GM06990 (cell line): ENCODE data around the gene NUDCD3.

Source experiments
- DNase-seq: peaks from one replicate; pipeline ENCODE4 v3.0.0-alpha.2; 2011; ENCODE audit not compliant: insufficient read length; ENCODE audit errors: extremely low read depth
- H3K27me3 ChIP-seq: replicated peaks from 2 replicates; pipeline ENCODE4 v1.6.0; 2011; ENCODE audit warnings: low read length; ENCODE audit not compliant: control insufficient read depth, insufficient read depth
- H3K36me3 ChIP-seq: 2 replicates; pipeline ENCODE4 v1.5.1; 2011; ENCODE audit warnings: low read length; ENCODE audit not compliant: control insufficient read depth, insufficient read depth
- H3K4me3 ChIP-seq: replicated peaks from 2 replicates; pipeline ENCODE4 v1.5.1; 2011; ENCODE audit warnings: low read depth, mild to moderate bottlenecking, control low read depth, low read length
- CTCF ChIP-seq: IDR thresholded peaks from 2 replicates; pipeline ENCODE4 v1.5.1; 2011; ENCODE audit warnings: low read length, control low read depth, mild to moderate bottlenecking, inconsistent platforms; ENCODE audit not compliant: insufficient read depth, poor library complexity, severe bottlenecking

The NUDCD3 gene

GRCh38 chr7:44469461-44470134, 20.9 kb downstream of the NUDCD3 start:
- no peak overlapping the region for H3K4me3 ChIP-seq
- H3K27me3 ChIP-seq = no peaks in the 10 kb centered on the region
- TF ChIP-seq CTCF = no peak
- peaks cover 7% of the 10 kb centered on the region for H3K36me3 ChIP-seq
- DNase-seq = no peak

DNA sequence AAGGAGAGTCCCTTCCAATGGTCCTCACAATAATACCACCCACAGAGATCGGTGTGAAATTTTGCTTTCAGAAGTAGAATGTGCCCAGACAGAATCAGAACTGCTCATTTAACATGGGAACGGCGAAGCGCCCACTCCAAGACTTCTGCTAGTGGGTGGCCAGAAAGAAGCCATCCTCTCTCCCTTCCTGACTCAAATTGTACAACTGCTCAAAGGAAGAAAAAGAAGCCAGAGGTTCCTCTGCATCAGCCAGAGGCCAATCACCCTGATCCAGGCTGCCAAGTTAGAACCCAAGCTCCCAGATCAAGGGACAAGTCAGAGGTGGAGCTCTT, 23.3 kb downstream of the NUDCD3 start:
- peaks cover 9% of the 10 kb centered on the region for H3K36me3 ChIP-seq
- H3K27me3 ChIP-seq = no peaks in the 10 kb centered on the region
- no peak for DNase-seq
- no peak overlapping the region for H3K4me3 ChIP-seq
- TF ChIP-seq CTCF = no peak

GRCh38 chr7:44466300-44467216, 23.9 kb downstream of the NUDCD3 start:
- no peak for DNase-seq
- Histone ChIP-seq H3K27me3 (no peaks in the 10 kb centered on the region), H3K36me3 (peaks cover 7% of the 10 kb centered on the region), H3K4me3 (no peak overlapping the region)
- no peak for TF ChIP-seq CTCF

GRCh38 chr7:44465490-44465889, 25.0 kb downstream of the NUDCD3 start:
- H3K27me3 ChIP-seq = no peaks in the 10 kb centered on the region
- H3K4me3 ChIP-seq = no peak overlapping the region
- no peak for TF ChIP-seq CTCF
- no peak for DNase-seq
- H3K36me3 ChIP-seq = peaks cover 7% of the 10 kb centered on the region

- Histone ChIP-seq H3K4me3 (no peak overlapping the region), H3K36me3 (peaks cover 6% of the 10 kb centered on the region), H3K27me3 (no peaks in the 10 kb centered on the region)
- TF ChIP-seq CTCF = peak; percentile 29
- DNase-seq = no peak
Observed at GRCh38 chr7:44463169-44463808, 27.2 kb downstream of the NUDCD3 start.
